IMR-90 (cell line): ENCODE results near the gene TFB1M.

ENCODE experiments used
- BHLHE40 ChIP-seq: fragments of 150-350 bp; IDR thresholded peaks from 2 replicates; pipeline ENCODE4 v1.6.1; 2016; ENCODE audit warnings: mild to moderate bottlenecking, low read depth, low read length
- CEBPB ChIP-seq: IDR thresholded peaks from 2 replicates; pipeline ENCODE4 v1.6.1; 2012; ENCODE audit warnings: low read depth, low read length, improper control_type of control experiment
- CHD1 ChIP-seq: IDR thresholded peaks from 2 replicates; pipeline ENCODE4 v1.6.1; 2012; ENCODE audit warnings: low read depth, low read length, improper control_type of control experiment
- CTCF ChIP-seq: conservative IDR thresholded peaks from 2 replicates; pipeline ENCODE4 v1.5.1; 2012; ENCODE audit warnings: mild to moderate bottlenecking, low read depth, low read length, improper control_type of control experiment
- ELK1 ChIP-seq: fragments of 150-350 bp; IDR thresholded peaks from 2 replicates; pipeline ENCODE4 v1.6.1; 2016; ENCODE audit warnings: low read depth, mild to moderate bottlenecking, low read length, moderate library complexity, borderline replicate concordance
- MXI1 ChIP-seq: IDR thresholded peaks from 2 replicates; pipeline ENCODE4 v1.6.1; 2012; ENCODE audit warnings: low read depth, mild to moderate bottlenecking, low read length, moderate library complexity, borderline replicate concordance
- POLR2A ChIP-seq: IDR thresholded peaks from 2 replicates; pipeline ENCODE4 v1.6.1; 2012; ENCODE audit warnings: mild to moderate bottlenecking, low read depth, low read length
- SMC3 ChIP-seq: fragments of 150-350 bp; IDR thresholded peaks from 2 replicates; pipeline ENCODE4 v1.6.1; 2016; ENCODE audit warnings: low read depth, mild to moderate bottlenecking, antibody characterized with exemption, low read length, moderate library complexity
- USF2 ChIP-seq: fragments of 150-350 bp; IDR thresholded peaks from 2 replicates; pipeline ENCODE4 v1.6.1; 2017; ENCODE audit warnings: mild to moderate bottlenecking, antibody characterized with exemption, low read length, low read depth

GRCh38 chr6:155257796-155258195 is 56.5 kb downstream of the TFB1M start:
- TF ChIP-seq CTCF (no peak), CHD1 (no peak), MXI1 (no peak), BHLHE40 (no peak), SMC3 (no peak), ELK1 (no peak), POLR2A (no peak), CEBPB (no peak), USF2 (no peak)
